Neuronal stem cell (in vitro differentiated cells): ENCODE data around the gene HIPK1.

ENCODE experiments used
- DNase-seq: peaks from one replicate; pipeline ENCODE4 v3.0.0-alpha.2; 2013; ENCODE audit warnings: low spot score
- H2AFZ ChIP-seq: one replicate; pipeline ENCODE4 v1.6.1; 2013; ENCODE audit warnings: mild to moderate bottlenecking, low read length, inconsistent platforms
- H2AK5ac ChIP-seq: 2 replicates; pipeline ENCODE4 v1.6.1; 2013; ENCODE audit warnings: low read depth, mild to moderate bottlenecking, inconsistent platforms, low read length, moderate library complexity, mixed read lengths
- H2BK120ac ChIP-seq: 2 replicates; pipeline ENCODE4 v1.6.1; 2013; ENCODE audit warnings: low read depth, mild to moderate bottlenecking, inconsistent platforms, low read length, moderate library complexity, mixed read lengths
- H2BK12ac ChIP-seq: one replicate; pipeline ENCODE4 v1.6.1; 2013; ENCODE audit warnings: low read length, inconsistent platforms
- H2BK15ac ChIP-seq: 2 replicates; pipeline ENCODE4 v1.6.1; 2013; ENCODE audit warnings: mild to moderate bottlenecking, low read length, inconsistent platforms, mixed read lengths
- H2BK5ac ChIP-seq: one replicate; pipeline ENCODE4 v1.6.1; 2013; ENCODE audit warnings: inconsistent platforms, mild to moderate bottlenecking, low read length, moderate library complexity
- H3K14ac ChIP-seq: one replicate; pipeline ENCODE4 v1.6.1; 2013; ENCODE audit warnings: low read length, inconsistent platforms
- H3K18ac ChIP-seq: 2 replicates; pipeline ENCODE4 v1.6.1; 2013; ENCODE audit warnings: low read length, inconsistent platforms
- H3K23ac ChIP-seq: 2 replicates; pipeline ENCODE4 v1.6.1; 2013; ENCODE audit warnings: low read depth, mild to moderate bottlenecking, mixed read lengths, low read length, inconsistent platforms; ENCODE audit not compliant: poor library complexity
- H3K27ac ChIP-seq: replicated peaks from 3 replicates; pipeline ENCODE4 v1.5.1; 2013; ENCODE audit warnings: low read length, inconsistent platforms
- H3K27me3 ChIP-seq, 3 experiments: 2 replicates each; pipeline ENCODE4 v1.6.1; 2013; ENCODE audit warnings: low read length in 3 of 3, mild to moderate bottlenecking in 2 of 3, inconsistent platforms in 1 of 3, low read depth in 1 of 3, mixed read lengths in 1 of 3, moderate library complexity in 1 of 3; ENCODE audit not compliant: control insufficient read depth in 3 of 3, insufficient read depth in 3 of 3
- H3K36me3 ChIP-seq, 2 donors: replicated peaks in 1 of 2; 2 replicates each; pipeline ENCODE4 v1.6.1; 2013; ENCODE audit warnings: low read length in 2 of 2; ENCODE audit not compliant: control insufficient read depth in 2 of 2, insufficient read depth in 2 of 2
- H3K4ac ChIP-seq: 2 replicates; pipeline ENCODE4 v1.6.1; 2013; ENCODE audit warnings: inconsistent platforms, mild to moderate bottlenecking, low read length, moderate library complexity
- H3K4me1 ChIP-seq, 2 donors: 1 replicate in 1 of 2; 2 replicates in 1 of 2; pipeline ENCODE4 v1.6.1; 2013; ENCODE audit warnings: low read length in 2 of 2, low read depth in 1 of 2; ENCODE audit not compliant: control insufficient read depth in 2 of 2, insufficient read depth in 1 of 2
- H3K4me2 ChIP-seq: one replicate; pipeline ENCODE4 v1.6.1; 2013; ENCODE audit warnings: mild to moderate bottlenecking, low read length, inconsistent platforms; ENCODE audit not compliant: insufficient read depth, poor library complexity, severe bottlenecking
- H3K4me3 ChIP-seq, 2 donors: 2 replicates each; pipeline ENCODE4 v1.5.1; 2013; ENCODE audit warnings: low read length in 2 of 2, mild to moderate bottlenecking in 2 of 2, inconsistent platforms in 1 of 2, moderate library complexity in 1 of 2
- H3K79me1 ChIP-seq: one replicate; pipeline ENCODE4 v1.6.1; 2013; ENCODE audit warnings: low read depth, mild to moderate bottlenecking, inconsistent platforms, low read length, moderate library complexity
- H3K9ac ChIP-seq: one replicate; pipeline ENCODE4 v1.6.1; 2013; ENCODE audit warnings: mild to moderate bottlenecking, low read depth, low read length, inconsistent platforms; ENCODE audit not compliant: poor library complexity
- H3K9me3 ChIP-seq, 2 donors: replicated peaks in 1 of 2; 2 replicates each; pipeline versions ENCODE3 to v1.6.1; 2013; ENCODE audit warnings: low read length in 2 of 2, mild to moderate bottlenecking in 2 of 2, inconsistent platforms in 1 of 2, low read depth in 1 of 2, mixed read lengths in 1 of 2, moderate library complexity in 1 of 2; ENCODE audit not compliant: control insufficient read depth in 2 of 2, insufficient read depth in 1 of 2
- H4K8ac ChIP-seq: one replicate; pipeline ENCODE4 v1.6.1; 2013; ENCODE audit warnings: low read depth, mild to moderate bottlenecking, inconsistent platforms, low read length, moderate library complexity
- H4K91ac ChIP-seq: one replicate; pipeline ENCODE4 v1.6.1; 2013; ENCODE audit warnings: low read length, low read depth, mild to moderate bottlenecking, inconsistent platforms; ENCODE audit not compliant: poor library complexity
- WGBS, 2 donors: extraction: QIAGEN DNeasy Blood & Tissue Kit; methylation state at CpG; one replicate each; pipeline ENCODE4 v1.1.7; 2013; ENCODE audit warnings: missing lambda C conversion rate in 2 of 2, mixed read lengths in 1 of 2; ENCODE audit not compliant: insufficient read length in 2 of 2, insufficient replicate concordance in 1 of 2; ENCODE audit errors: extremely low coverage in 2 of 2; 5-methylcytosine and 5-hydroxymethylcytosine counted together

HIPK1 gene

GRCh38 chr1:113949007-113949406 lies 19.9 kb downstream of the HIPK1 start:
- Histone ChIP-seq H3K36me3 (peaks cover 2 to 21% of the 10 kb centered on the region in 2 donors), H4K91ac (no peak overlapping the region), H3K14ac (no peak overlapping the region), H3K9me3 (peaks cover 0 to 11% of the 10 kb centered on the region in 2 donors), H3K4me1 (no peaks in the 10 kb centered on the region), H3K27me3 (no peaks in the 10 kb centered on the region), H3K18ac (no peak overlapping the region), H3K4ac (no peak overlapping the region), H2BK120ac (no peak overlapping the region), H3K27ac (no peak overlapping the region), H3K4me2 (no peak overlapping the region), H2AK5ac (no peak overlapping the region), H3K79me1 (peaks cover 3% of the 10 kb centered on the region), H2BK15ac (no peak overlapping the region), H2AFZ (no peak overlapping the region), H2BK5ac (no peak overlapping the region), H2BK12ac (no peak overlapping the region), H3K23ac (no peak overlapping the region), H4K8ac (no peak overlapping the region), H3K4me3 (no peak overlapping the region), H3K9ac (no peak overlapping the region)
- no CpG with 5 or more reads among the region's 5 CpGs for WGBS, 2 donors
- DNase-seq: no peak

DNA sequence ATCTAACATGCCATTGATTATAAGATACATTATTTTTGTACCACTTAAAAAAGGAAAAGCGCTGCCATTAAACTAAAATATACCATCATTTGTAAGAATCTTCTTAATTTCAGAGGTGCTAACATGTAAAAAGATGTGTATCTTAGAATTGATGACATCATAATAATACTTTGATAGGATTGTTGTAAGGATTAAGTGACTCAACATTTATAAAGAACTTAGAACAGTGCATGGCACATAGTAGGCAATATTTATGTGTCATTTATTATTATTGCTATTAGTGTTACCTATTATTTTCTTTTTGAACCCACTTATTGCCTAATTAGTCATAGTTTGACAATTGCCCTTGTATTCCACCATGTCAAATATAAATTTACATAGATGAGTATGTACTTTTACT lies 21.8 kb downstream of the HIPK1 start:
- no peaks in the 10 kb centered on the region for H3K4me1 ChIP-seq
- WGBS, 2 donors: no CpG with 5 or more reads among the region's 1 CpG

GRCh38 chr1:113951719-113952118 lies 22.6 kb downstream of the HIPK1 start:
- H3K27ac ChIP-seq: no peak overlapping the region
- H3K9me3 ChIP-seq: no peaks in the 10 kb centered on the region
- H2AK5ac ChIP-seq: no peak overlapping the region
- DNase-seq: no peak
- no peak overlapping the region for H3K18ac ChIP-seq
- no peak overlapping the region for H4K91ac ChIP-seq
- no peak overlapping the region for H2BK5ac ChIP-seq
- no peak overlapping the region for H2AFZ ChIP-seq
- no CpG with 5 or more reads among the region's 2 CpGs for WGBS, 2 donors
- H4K8ac ChIP-seq: no peak overlapping the region
- peaks cover 2 to 35% of the 10 kb centered on the region in 2 donors for H3K36me3 ChIP-seq
- no peak overlapping the region for H3K4ac ChIP-seq
- no peak overlapping the region for H2BK12ac ChIP-seq
- H3K4me1 ChIP-seq: no peaks in the 10 kb centered on the region
- no peaks in the 10 kb centered on the region for H3K27me3 ChIP-seq
- no peak overlapping the region for H3K14ac ChIP-seq
- no peaks in the 10 kb centered on the region for H3K79me1 ChIP-seq
- H3K23ac ChIP-seq: no peak overlapping the region
- H2BK15ac ChIP-seq: no peak overlapping the region
- no peak overlapping the region for H3K4me2 ChIP-seq
- H3K4me3 ChIP-seq: no peak overlapping the region
- no peak overlapping the region for H2BK120ac ChIP-seq
- no peak overlapping the region for H3K9ac ChIP-seq

More for the DNA sequence above, 21.8 kb downstream of the HIPK1 start:
- H2BK5ac ChIP-seq: no peak overlapping the region
- peaks cover 2 to 28% of the 10 kb centered on the region in 2 donors for H3K36me3 ChIP-seq
- H3K79me1 ChIP-seq: no peaks in the 10 kb centered on the region
- H3K9ac ChIP-seq: no peak overlapping the region
- no peak overlapping the region for H3K4ac ChIP-seq
- no peak overlapping the region for H3K23ac ChIP-seq
- no peak overlapping the region for H2BK15ac ChIP-seq
- H2AK5ac ChIP-seq: no peak overlapping the region
- no peaks in the 10 kb centered on the region for H3K27me3 ChIP-seq
- no peak overlapping the region for H3K27ac ChIP-seq
- no peak overlapping the region for H3K18ac ChIP-seq
- no peak overlapping the region for H3K4me2 ChIP-seq
- H4K91ac ChIP-seq: no peak overlapping the region
- H3K9me3 ChIP-seq: no peaks in the 10 kb centered on the region
- H2BK12ac ChIP-seq: no peak overlapping the region
- H2AFZ ChIP-seq: no peak overlapping the region
- no peak overlapping the region for H3K14ac ChIP-seq
- H3K4me3 ChIP-seq: no peak overlapping the region
- H2BK120ac ChIP-seq: no peak overlapping the region
- no peak overlapping the region for H4K8ac ChIP-seq
- DNase-seq: no peak

DNA sequence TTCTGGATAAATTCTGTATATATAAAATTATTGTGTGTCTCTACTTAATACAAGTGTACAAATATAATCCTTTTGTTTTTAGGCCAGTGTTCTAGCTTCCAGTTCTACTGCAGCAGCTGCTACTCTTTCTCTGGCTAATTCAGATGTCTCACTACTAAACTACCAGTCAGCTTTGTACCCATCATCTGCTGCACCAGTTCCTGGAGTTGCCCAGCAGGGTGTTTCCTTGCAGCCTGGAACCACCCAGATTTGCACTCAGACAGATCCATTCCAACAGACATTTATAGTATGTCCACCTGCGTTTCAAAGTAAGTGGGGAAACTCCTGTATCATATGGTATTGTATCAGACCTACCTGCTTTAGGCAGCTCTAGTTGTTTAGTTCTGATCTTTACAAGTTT lies 28.9 kb downstream of the HIPK1 start:
- Histone ChIP-seq H3K9me3 (no peaks in the 10 kb centered on the region), H3K4me1 (peaks cover 0 to 2% of the 10 kb centered on the region in 2 donors), H3K9ac (no peak overlapping the region), H3K27me3 (no peaks in the 10 kb centered on the region), H3K4me2 (no peak overlapping the region), H4K91ac (no peak overlapping the region), H3K4ac (no peak overlapping the region), H2BK15ac (no peak overlapping the region), H3K4me3 (no peak overlapping the region), H2AFZ (no peak overlapping the region), H2BK12ac (no peak overlapping the region), H3K27ac (no peak overlapping the region), H4K8ac (no peak overlapping the region), H3K79me1 (no peaks in the 10 kb centered on the region), H3K36me3 (peaks cover 9 to 93% of the 10 kb centered on the region in 2 donors), H2BK120ac (no peak overlapping the region), H3K23ac (no peak overlapping the region), H3K14ac (no peak overlapping the region), H2BK5ac (no peak overlapping the region), H2AK5ac (no peak overlapping the region), H3K18ac (no peak overlapping the region)
- no peak for DNase-seq
- no CpG with 5 or more reads among the region's 1 CpG for WGBS, 2 donors
